ENCODE data around the gene PRRT1B. TPM values are rescaled to one million over a fixed set of nuclear protein-coding genes. Genes with fewer than 3 reads are reported as not detected.

Gene PRRT1B
- total and polyA plus RNA-seq, 4 donors = 0.96 to 7.9 (median 3.8) TPM

GRCh38 chr9:131522257-131523085, 22.9 kb upstream of the PRRT1B start:
- TF ChIP-seq, protein P1, sequence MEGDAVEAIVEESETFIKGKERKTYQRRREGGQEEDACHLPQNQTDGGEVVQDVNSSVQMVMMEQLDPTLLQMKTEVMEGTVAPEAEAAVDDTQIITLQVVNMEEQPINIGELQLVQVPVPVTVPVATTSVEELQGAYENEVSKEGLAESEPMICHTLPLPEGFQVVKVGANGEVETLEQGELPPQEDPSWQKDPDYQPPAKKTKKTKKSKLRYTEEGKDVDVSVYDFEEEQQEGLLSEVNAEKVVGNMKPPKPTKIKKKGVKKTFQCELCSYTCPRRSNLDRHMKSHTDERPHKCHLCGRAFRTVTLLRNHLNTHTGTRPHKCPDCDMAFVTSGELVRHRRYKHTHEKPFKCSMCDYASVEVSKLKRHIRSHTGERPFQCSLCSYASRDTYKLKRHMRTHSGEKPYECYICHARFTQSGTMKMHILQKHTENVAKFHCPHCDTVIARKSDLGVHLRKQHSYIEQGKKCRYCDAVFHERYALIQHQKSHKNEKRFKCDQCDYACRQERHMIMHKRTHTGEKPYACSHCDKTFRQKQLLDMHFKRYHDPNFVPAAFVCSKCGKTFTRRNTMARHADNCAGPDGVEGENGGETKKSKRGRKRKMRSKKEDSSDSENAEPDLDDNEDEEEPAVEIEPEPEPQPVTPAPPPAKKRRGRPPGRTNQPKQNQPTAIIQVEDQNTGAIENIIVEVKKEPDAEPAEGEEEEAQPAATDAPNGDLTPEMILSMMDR (IDR thresholded peaks at IDR 0.05; ENCODE audit: control extremely low read depth, extremely low read depth) = no peak
- peaks cover 6 to 68% (median 40%) of the 10 kb centered on the region in 4 donors for H3K36me3 ChIP-seq (ENCODE audit: control insufficient read depth in 4 of 4, insufficient read depth in 4 of 4, low read length in 4 of 4)
- H3K9me3 ChIP-seq (ENCODE audit: control insufficient read depth in 4 of 4, insufficient read depth in 3 of 4, low read length in 3 of 4) = no peaks in the 10 kb centered on the region
- no peak overlapping the region for H3K4me3 ChIP-seq
- no peak for ATAC-seq (ENCODE audit: insufficient read depth, low FRiP score)
- no peaks in the 10 kb centered on the region for H3K4me1 ChIP-seq (ENCODE audit: control insufficient read depth in 5 of 5, insufficient read depth in 5 of 5, low read length in 5 of 5)
- no peak for DNase-seq
- no peak overlapping the region for H3K27ac ChIP-seq (ENCODE audit: low read depth in 1 of 2, low read length in 1 of 2)
- H3K9ac ChIP-seq (ENCODE audit: insufficient read depth in 1 of 2, low read length in 2 of 2) = no peak overlapping the region
- H3K27me3 ChIP-seq (ENCODE audit: control insufficient read depth in 3 of 3, insufficient read depth in 3 of 3, low read length in 2 of 3) = no peaks in the 10 kb centered on the region
- WGBS, 2 donors = 92 to 93% methylated on average over 29 of the region's 29 CpGs

- WGBS, 2 donors = 93% methylated on average over 9 of the region's 9 CpGs
- no peak for ATAC-seq (ENCODE audit: insufficient read depth, low FRiP score)
- DNase-seq = no peak
- no peaks in the 10 kb centered on the region for H3K9me3 ChIP-seq (ENCODE audit: control insufficient read depth in 4 of 4, insufficient read depth in 3 of 4, low read length in 3 of 4)
- H3K27ac ChIP-seq (ENCODE audit: low read depth in 1 of 2, low read length in 1 of 2) = no peak overlapping the region
- peaks cover 6 to 68% (median 39%) of the 10 kb centered on the region in 4 donors for H3K36me3 ChIP-seq (ENCODE audit: control insufficient read depth in 4 of 4, insufficient read depth in 4 of 4, low read length in 4 of 4)
- TF ChIP-seq, protein P1 (IDR thresholded peaks at IDR 0.05; ENCODE audit: control extremely low read depth, extremely low read depth) = no peak
- H3K4me3 ChIP-seq = no peak overlapping the region
- no peaks in the 10 kb centered on the region for H3K4me1 ChIP-seq (ENCODE audit: control insufficient read depth in 5 of 5, insufficient read depth in 5 of 5, low read length in 5 of 5)
- no peaks in the 10 kb centered on the region for H3K27me3 ChIP-seq (ENCODE audit: control insufficient read depth in 3 of 3, insufficient read depth in 3 of 3, low read length in 2 of 3)
- H3K9ac ChIP-seq (ENCODE audit: insufficient read depth in 1 of 2, low read length in 2 of 2) = no peak overlapping the region
These were observed 22.3 kb upstream of the PRRT1B start for GRCh38 chr9:131523086-131523388.

DNA sequence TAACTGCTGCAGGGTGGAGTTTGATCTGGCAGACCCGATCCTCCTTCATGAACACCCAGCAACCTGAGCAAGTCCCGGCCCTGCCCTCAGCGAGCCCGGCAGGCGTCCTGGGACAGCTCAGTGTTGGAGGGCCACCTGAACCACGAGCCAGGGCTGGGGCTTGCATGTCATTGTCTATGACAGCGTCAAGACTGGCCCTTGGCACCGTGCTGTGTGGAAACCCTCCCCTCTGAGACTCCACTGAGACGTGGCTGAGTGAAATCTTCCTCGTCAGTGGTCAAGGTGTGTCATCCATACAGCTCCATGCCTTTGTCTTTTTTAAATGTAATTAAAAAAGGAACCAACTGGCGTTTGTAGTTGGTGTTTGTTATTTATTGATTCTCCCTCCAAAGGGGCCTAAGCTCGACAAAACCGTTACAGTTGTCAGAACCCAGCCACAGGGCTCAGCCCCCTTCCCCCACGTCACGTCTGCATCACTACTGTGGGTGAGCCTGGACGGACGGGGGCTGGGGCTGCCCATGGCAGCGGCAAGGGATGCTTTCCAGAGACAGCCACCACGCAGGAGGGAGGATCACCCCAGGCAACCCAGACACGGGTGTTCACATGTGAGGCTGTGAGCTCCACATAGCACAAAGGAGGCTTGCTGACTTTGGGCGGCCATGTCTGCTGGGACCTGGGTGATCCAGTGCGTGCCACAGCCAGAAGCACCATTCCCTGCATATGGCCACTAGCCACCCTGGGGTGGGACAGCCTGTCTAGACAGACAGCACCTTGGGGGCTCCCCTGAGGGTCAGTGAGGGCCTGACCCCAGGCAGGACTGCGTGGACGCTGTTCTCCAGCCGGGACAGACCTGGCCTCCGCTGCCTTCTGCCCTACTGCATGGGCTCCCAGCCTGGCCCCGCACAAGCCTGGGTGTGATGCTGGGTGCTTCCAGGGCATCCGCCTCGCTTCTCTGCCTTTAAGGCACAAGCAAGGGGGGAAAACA, 21.6 kb upstream of the PRRT1B start:
- ATAC-seq (ENCODE audit: insufficient read depth, low FRiP score) (no peak), DNase-seq (no peak)
- H3K27me3 ChIP-seq (ENCODE audit: control insufficient read depth in 3 of 3, insufficient read depth in 3 of 3, low read length in 2 of 3) = no peaks in the 10 kb centered on the region
- H3K4me3 ChIP-seq = no peak overlapping the region
- no peaks in the 10 kb centered on the region for H3K4me1 ChIP-seq (ENCODE audit: control insufficient read depth in 5 of 5, insufficient read depth in 5 of 5, low read length in 5 of 5)
- H3K9me3 ChIP-seq (ENCODE audit: control insufficient read depth in 4 of 4, insufficient read depth in 3 of 4, low read length in 3 of 4) = no peaks in the 10 kb centered on the region
- peaks cover 6 to 70% (median 35%) of the 10 kb centered on the region in 4 donors for H3K36me3 ChIP-seq (ENCODE audit: control insufficient read depth in 4 of 4, insufficient read depth in 4 of 4, low read length in 4 of 4)
- 86 to 89% methylated on average over 29 of the region's 29 CpGs for WGBS, 2 donors
- H3K27ac ChIP-seq (ENCODE audit: low read depth in 1 of 2, low read length in 1 of 2) = no peak overlapping the region
- TF ChIP-seq, protein P1 (IDR thresholded peaks at IDR 0.05; ENCODE audit: control extremely low read depth, extremely low read depth) = no peak
- H3K9ac ChIP-seq (ENCODE audit: insufficient read depth in 1 of 2, low read length in 2 of 2) = no peak overlapping the region

Data from lung (tissue), 12 donors.